T-helper 1 cell treated with Interleukin-12 subunit alpha and Interleukin-12 subunit beta and Interleukin-4 antibody, amounts not matched to agents 30 ng/mL and 1 ng/mL, for 36 hours (primary cell): ENCODE measurements around the gene DCDC2B. TPM values are rescaled to one million over a fixed set of nuclear protein-coding genes. Genes with fewer than 3 reads are reported as not detected.

Source experiments
- intact Hi-C: fragments of 100-400 bp; cut with micrococcal nuclease; formaldehyde crosslinking; loops from one replicate; pipeline ENCODE4 v1.15.1; 2024
- total RNA-seq: library from RNA; stranded (reverse); gene quantifications from 2 replicates; pipeline ENCODE4 v1.2.3, GENCODE V29; 2022

DCDC2B gene
- total RNA-seq, 1 donor from 2014 or later: 0.22 TPM

- intact Hi-C loops: loop anchor here (1.0 to 2.0 kb wide), 10 partner anchors 17 to 172 kb away; partner anchors contain the start of genes BSDC1, CCDC28B, IQCC and KPNA6
Observed at GRCh38 chr1:32221980-32222755, 13.3 kb downstream of the DCDC2B start, which contains the start of the genes EIF3I and TMEM234. Gene EIF3I (plus strand): TSS chr1:32222407. CDS start chr1:32222442, 35 bp downstream. Gene TMEM234 (minus strand): TSS chr1:32222353. CDS start chr1:32222322, 31 bp downstream.

- intact Hi-C loops: loop anchor here (2.0 kb wide), 1 partner anchor 17 kb away; no protein-coding TSS in a partner anchor
Observed at GRCh38 chr1:32223683-32224082, 14.8 kb downstream of the DCDC2B start.

GRCh38 chr1:32224285-32224684 lies 15.4 kb downstream of the DCDC2B start:
- intact Hi-C loops: no loop called here

GRCh38 chr1:32228771-32229170 lies 19.9 kb downstream of the DCDC2B start:
- intact Hi-C loops: no loop called here

GRCh38 chr1:32231843-32232432 lies 23.0 kb downstream of the DCDC2B start:
- intact Hi-C loops: no loop called here

GRCh38 chr1:32232558-32233304 lies 23.8 kb downstream of the DCDC2B start:
- intact Hi-C loops: no loop called here

GRCh38 chr1:32234792-32235191 lies 25.9 kb downstream of the DCDC2B start:
- intact Hi-C loops: no loop called here

- intact Hi-C loops: no loop called here
Observed at GRCh38 chr1:32239337-32239736, 30.4 kb downstream of the DCDC2B start.

- intact Hi-C loops: loop anchor here (2.0 kb wide), 1 partner anchor 17 kb away; the partner anchor contains the start of genes EIF3I and TMEM234
Observed at GRCh38 chr1:32239790-32240139, 30.9 kb downstream of the DCDC2B start.

GRCh38 chr1:32240140-32240951 lies 31.5 kb downstream of the DCDC2B start:
- intact Hi-C loops: loop anchor here (2.0 kb wide), 1 partner anchor 18 kb away; the partner anchor contains the start of genes EIF3I and TMEM234

- intact Hi-C loops: loop anchor here (1.0 to 2.0 kb wide), 2 partner anchors 9 to 18 kb away; partner anchors contain the start of genes EIF3I and TMEM234
Observed at GRCh38 chr1:32241001-32241763, 32.3 kb downstream of the DCDC2B start.

GRCh38 chr1:32242341-32242851 lies 33.5 kb downstream of the DCDC2B start:
- intact Hi-C loops: no loop called here

GRCh38 chr1:32246888-32247273 lies 38.0 kb downstream of the DCDC2B start, which contains the start of gene FAM167B:
Gene FAM167B (plus strand): TSS chr1:32247222. CDS start chr1:32247422, 200 bp downstream.
- intact Hi-C loops: no loop called here

- intact Hi-C loops: no loop called here
Observed at GRCh38 chr1:32247452-32247851, 38.6 kb downstream of the DCDC2B start.

- intact Hi-C loops: no loop called here
Observed at GRCh38 chr1:32247983-32248889, 39.3 kb downstream of the DCDC2B start.

GRCh38 chr1:32249831-32250525 lies 41.1 kb downstream of the DCDC2B start:
- intact Hi-C loops: loop anchor here (1.0 to 10.0 kb wide), 8 partner anchors 9 to 308 kb away; partner anchors contain the start of genes CCDC28B, EIF3I, KHDRBS1 and TMEM234

- intact Hi-C loops: loop anchor here (1.0 to 10.0 kb wide), 8 partner anchors 10 to 309 kb away; partner anchors contain the start of genes CCDC28B, EIF3I, KHDRBS1 and TMEM234
Observed at GRCh38 chr1:32250893-32251716, 42.2 kb downstream of the DCDC2B start, which contains the start of gene LCK. Gene LCK (plus strand): TSS chr1:32251265. CDS start chr1:32274330, 23,065 bp downstream.
